ENCODE data around the gene RBM28.

GRCh38 chr7:128389618-128390329 lies 46.1 kb upstream of the RBM28 start:
- TF ChIP-seq, protein P1, sequence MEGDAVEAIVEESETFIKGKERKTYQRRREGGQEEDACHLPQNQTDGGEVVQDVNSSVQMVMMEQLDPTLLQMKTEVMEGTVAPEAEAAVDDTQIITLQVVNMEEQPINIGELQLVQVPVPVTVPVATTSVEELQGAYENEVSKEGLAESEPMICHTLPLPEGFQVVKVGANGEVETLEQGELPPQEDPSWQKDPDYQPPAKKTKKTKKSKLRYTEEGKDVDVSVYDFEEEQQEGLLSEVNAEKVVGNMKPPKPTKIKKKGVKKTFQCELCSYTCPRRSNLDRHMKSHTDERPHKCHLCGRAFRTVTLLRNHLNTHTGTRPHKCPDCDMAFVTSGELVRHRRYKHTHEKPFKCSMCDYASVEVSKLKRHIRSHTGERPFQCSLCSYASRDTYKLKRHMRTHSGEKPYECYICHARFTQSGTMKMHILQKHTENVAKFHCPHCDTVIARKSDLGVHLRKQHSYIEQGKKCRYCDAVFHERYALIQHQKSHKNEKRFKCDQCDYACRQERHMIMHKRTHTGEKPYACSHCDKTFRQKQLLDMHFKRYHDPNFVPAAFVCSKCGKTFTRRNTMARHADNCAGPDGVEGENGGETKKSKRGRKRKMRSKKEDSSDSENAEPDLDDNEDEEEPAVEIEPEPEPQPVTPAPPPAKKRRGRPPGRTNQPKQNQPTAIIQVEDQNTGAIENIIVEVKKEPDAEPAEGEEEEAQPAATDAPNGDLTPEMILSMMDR (IDR thresholded peaks at IDR 0.05; ENCODE audit: poor library complexity, severe bottlenecking), result no peak
- TF ChIP-seq, protein P2, sequence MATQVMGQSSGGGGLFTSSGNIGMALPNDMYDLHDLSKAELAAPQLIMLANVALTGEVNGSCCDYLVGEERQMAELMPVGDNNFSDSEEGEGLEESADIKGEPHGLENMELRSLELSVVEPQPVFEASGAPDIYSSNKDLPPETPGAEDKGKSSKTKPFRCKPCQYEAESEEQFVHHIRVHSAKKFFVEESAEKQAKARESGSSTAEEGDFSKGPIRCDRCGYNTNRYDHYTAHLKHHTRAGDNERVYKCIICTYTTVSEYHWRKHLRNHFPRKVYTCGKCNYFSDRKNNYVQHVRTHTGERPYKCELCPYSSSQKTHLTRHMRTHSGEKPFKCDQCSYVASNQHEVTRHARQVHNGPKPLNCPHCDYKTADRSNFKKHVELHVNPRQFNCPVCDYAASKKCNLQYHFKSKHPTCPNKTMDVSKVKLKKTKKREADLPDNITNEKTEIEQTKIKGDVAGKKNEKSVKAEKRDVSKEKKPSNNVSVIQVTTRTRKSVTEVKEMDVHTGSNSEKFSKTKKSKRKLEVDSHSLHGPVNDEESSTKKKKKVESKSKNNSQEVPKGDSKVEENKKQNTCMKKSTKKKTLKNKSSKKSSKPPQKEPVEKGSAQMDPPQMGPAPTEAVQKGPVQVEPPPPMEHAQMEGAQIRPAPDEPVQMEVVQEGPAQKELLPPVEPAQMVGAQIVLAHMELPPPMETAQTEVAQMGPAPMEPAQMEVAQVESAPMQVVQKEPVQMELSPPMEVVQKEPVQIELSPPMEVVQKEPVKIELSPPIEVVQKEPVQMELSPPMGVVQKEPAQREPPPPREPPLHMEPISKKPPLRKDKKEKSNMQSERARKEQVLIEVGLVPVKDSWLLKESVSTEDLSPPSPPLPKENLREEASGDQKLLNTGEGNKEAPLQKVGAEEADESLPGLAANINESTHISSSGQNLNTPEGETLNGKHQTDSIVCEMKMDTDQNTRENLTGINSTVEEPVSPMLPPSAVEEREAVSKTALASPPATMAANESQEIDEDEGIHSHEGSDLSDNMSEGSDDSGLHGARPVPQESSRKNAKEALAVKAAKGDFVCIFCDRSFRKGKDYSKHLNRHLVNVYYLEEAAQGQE (IDR thresholded peaks at IDR 0.05; ENCODE audit: borderline replicate concordance), result no peak
- TF ChIP-seq EP300 (conservative IDR thresholded peaks at IDR 0.05; ENCODE audit: poor library complexity, severe bottlenecking), result no peak

Data from neural cell (in vitro differentiated cells).